GM18870 (cell line): ENCODE results near the gene CYP51A1.
A peak's percentile ranks its signal among the peaks of the same experiment; 100 is the strongest.
"Not testable (repeated sequence)": the region's sequence is repeated elsewhere in the genome, so short reads cannot be mapped to it uniquely, and the experiment has no call there.

ENCODE experiments used
- ATAC-seq: cut with Tn5 transposase; IDR thresholded peaks from one replicate; pipeline ENCODE4 v1.9.1; 2021; ENCODE audit warnings: moderate library complexity; ENCODE audit not compliant: unreplicated experiment

Gene CYP51A1

GRCh38 chr7:92134271-92135051, at the start of gene CYP51A1:
Gene CYP51A1, minus strand, starts transcription at chr7:92134477. Its CDS starts 113 bp downstream, at chr7:92134364.
- ATAC-seq, result peak; percentile 84

GRCh38 chr7:92178928-92179924, 44.9 kb upstream of the CYP51A1 start, which contains the start of gene LRRD1:
Gene LRRD1, minus strand, starts transcription at chr7:92179142. Its CDS starts 13,940 bp downstream, at chr7:92165202.
- ATAC-seq, result peak; percentile 87

- ATAC-seq, result no peak
These were observed 43.1 kb upstream of the CYP51A1 start for GRCh38 chr7:92177362-92177761.

- ATAC-seq, result not testable (repeated sequence)
These were observed 35.3 kb upstream of the CYP51A1 start for GRCh38 chr7:92169529-92169928.

GRCh38 chr7:92161271-92161670, 27.0 kb upstream of the CYP51A1 start:
- ATAC-seq, result no peak

DNA sequence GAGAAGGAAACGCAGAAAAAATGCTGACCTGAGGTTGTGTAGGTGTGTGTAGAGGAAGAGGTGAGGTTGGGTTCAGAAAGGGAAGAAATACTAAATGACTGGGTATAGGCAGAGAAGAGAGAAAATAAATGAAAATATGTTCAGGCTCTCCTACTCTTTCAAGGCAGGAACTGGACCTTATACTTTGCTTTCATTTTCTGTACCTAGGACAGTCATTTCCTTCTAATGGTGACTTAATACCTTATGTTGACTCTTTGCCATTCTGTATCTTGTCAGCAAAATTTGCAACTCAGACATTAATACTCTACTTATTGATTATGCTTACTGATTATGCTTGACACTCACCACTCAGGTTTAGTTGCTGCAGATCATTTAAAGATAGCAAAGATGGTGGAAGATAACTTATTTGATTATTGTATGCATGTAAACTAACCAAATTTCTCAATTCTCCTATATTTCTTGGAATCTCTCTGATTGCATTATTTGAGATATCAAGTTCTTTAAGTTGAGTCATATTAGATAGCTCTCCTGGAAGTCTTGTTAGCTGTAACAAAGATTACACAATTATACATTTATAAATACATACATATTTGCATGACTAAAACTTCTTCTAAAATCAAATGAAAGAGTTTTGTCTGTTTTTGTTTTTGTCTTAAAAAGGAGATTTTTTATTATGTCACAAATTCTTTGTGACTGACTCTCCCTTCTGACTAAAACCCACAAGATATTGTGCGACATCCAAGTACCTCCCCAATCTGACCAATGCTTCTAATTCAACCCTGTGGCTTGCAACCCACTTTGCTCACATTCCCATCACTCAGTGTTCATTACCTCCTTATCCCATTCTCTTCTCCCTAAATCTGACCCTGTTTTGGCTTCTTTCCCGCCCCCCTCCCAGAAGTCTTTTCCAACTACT, 24.6 kb upstream of the CYP51A1 start:
- peak; percentile 72 for ATAC-seq

DNA sequence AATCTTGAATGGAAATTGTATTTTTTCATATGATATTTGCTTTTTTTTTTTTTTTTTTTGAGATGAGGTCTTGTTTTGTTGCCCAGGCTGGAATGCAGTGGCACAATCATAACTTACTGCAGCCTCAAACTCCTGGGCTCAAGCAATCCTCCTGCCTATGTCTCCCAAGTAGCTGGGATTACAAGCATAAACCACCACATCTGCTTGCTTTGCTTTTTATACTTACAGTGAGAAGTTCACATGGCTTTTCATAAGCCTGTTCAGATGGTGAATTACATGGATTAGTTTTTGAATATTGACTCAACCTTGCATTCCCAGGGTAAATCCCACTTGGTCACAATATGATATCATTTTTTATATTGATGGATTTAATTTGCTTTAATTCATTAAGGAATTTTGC, 22.7 kb upstream of the CYP51A1 start:
- no peak for ATAC-seq

- ATAC-seq, result no peak
These were observed 20.9 kb upstream of the CYP51A1 start for GRCh38 chr7:92155108-92155739.

- ATAC-seq, result no peak
These were observed 16.3 kb upstream of the CYP51A1 start for GRCh38 chr7:92150450-92151017.

DNA sequence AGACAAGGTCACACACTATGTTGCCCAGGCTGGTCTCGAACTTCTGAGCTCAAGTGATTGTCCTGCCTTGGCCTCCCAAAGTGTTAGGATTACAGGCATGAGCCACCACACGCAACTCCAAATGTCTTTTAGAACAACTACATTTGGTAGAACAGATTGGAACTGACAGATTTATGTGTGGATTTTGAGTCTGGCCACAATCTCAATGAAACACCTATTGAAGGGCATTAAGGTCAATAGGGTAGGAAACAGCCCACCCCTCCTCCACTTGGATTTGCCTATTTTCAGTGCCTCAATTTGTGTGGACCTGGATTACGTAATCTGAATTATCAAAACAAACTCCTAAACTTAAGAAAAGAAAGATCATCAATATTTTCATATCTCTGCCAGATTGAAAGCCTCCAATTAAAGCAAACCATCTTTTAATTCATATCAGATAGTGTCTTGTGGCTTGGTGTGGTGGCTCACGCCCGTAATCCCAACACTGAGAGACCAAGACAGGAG, 15.5 kb upstream of the CYP51A1 start:
- ATAC-seq, result no peak

DNA sequence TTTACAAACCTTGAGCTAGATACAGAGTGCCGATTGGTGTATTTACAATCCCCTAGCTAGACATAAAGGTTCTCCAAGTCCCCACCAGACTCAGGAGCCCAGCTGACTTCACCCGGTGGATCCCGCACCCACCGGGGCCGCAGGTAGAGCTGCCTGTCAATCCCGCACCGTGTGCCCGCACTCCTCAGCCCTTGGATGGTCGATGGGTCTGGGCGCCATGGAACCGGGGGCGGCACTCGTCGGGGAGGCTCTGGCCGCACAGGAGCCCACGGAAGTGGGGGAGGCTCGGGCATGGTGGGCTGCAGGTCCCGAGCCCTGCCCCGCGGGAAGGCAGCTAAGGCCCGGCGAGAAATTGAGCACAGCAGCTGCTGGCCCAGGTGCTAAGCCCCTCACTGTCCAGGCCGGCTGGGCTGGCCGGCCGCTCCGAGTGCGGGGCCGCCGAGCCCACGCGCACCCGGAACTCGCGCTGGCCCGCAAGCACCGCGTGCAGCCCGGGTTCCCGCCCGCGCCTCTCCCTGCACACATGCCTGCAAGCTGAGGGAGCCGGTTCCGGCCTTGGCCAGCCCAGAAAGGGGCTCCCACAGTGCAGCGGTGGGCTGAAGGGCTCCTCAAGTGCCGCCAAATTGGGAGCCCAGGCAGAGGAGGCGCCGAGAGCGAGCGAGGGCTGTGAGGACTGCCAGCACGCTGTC, 9.1 kb upstream of the CYP51A1 start:
- ATAC-seq, result not testable (repeated sequence)

GRCh38 chr7:92142791-92143190, 8.5 kb upstream of the CYP51A1 start:
- ATAC-seq, result not testable (repeated sequence)

DNA sequence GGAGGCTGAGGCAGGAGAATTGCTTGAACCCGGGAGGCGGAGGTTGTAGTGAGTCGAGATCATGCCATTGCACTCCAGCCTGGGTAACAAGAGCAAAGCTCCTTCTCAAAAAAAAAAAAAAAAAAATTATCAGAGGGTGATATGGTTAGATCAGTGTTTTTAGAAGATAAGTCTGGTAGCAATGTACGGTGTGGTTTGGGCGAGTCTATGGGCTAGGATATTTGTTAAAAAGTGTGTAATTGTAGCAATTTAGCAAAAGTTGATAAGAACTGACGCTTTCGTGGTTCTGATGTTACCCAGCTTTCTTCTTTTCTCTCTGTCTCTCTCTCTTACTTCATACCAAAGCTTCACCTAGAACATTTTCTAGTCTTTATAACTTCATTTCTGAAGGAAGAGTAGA, 6.9 kb upstream of the CYP51A1 start:
- no peak for ATAC-seq

DNA sequence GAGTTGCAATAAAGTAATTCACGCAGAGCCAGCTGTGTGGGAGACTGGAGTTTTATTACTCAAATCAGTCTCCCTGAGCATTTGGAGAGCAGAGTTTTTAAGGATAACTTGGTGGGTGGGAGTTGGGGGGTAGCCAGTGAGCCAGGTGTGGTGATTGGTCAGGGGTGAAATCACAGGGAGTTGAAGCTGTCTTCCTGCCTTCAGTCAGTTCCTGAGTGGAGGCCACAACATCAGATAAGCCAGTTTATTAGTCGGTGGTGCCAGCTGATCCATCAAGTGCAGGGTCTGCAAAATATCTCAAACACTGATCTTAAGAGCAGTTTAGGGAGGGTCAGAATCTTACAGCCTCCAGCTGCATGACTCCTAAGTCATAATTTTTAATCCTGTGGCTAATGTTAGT, 3.3 kb upstream of the CYP51A1 start:
- no peak for ATAC-seq

DNA sequence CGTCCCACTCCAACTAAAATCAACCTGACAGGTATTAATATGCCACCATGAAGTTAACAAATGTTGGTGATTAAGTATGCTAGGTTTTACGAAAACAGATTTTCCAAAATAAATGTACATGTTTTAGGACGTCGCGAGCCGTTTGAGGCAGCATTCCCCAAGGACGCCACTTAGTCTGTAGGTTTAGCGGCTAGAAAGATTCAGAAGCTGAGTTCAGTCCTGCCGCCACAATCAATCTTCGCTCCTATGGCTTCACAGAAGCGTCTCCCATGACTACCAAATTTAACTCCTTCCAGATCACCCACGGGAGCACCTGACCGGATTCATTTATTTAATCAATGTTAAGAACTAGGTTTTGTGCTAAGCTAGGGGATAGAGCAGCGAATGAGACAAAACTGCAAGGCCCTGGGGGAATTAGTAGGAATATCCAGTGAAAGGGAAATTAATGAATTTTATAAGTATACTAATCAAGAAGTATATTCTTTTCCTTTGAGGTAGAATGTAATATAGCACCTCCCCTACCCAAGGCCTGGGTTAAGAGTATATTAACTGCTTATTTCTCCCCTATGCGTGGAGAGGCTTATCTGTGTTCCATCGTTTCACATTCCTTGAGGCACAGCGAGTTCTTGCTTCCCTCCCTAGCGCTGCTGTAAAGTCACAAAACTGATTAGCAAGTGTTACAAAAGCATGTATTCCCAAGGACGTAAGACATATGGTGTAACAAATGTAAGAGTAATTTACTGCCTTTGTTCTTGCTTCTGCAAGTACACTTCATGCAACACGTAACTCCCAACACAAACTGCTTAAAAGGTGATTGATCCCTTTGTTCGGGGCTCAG, 994 bp upstream of the CYP51A1 start:
- ATAC-seq, result no peak

DNA sequence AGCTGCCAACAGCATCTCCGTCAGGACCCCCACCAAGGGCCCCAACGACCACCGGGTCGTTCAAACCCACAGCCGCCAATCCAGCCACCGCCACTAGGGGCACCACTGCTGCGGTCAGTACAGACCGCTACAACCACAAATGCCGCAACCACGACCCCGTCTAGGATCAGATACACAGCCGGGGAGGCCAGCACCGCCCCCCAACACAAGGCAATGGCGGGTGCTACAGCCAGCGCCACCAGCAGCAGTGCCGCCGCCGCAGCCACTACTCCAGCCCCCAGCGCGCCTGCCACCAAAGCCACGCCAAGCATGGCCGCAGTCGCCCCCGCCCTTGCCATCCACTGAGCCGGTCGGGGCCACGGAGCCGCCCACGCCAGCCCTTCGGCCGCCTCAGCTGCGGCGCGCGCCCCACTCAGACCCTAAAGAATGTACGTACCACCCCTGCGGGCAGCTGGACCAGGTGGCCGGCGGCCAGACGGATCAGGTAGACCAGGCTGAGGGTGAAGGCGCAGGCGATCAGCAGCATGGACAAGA, 473 bp downstream of the CYP51A1 start:
- ATAC-seq, result peak; percentile 26

GRCh38 chr7:92133133-92133736, 1.0 kb downstream of the CYP51A1 start:
- ATAC-seq, result peak; percentile 28
